WI38 (cell line): Measurements from ENCODE around the gene ZNF525.
"Not testable (repeated sequence)": the region's sequence is repeated elsewhere in the genome, so short reads cannot be mapped to it uniquely, and the experiment has no call there.

Experiments
- H3K4me3 ChIP-seq: 2 replicates; pipeline ENCODE4 v1.5.1; 2011; ENCODE audit warnings: low read depth, mild to moderate bottlenecking, control low read depth, low read length
- TF ChIP-seq, protein P1 (sequence below): IDR thresholded peaks from 2 replicates; pipeline ENCODE4 v1.5.1; 2012; ENCODE audit warnings: low read depth, mild to moderate bottlenecking, control low read depth, low read length

Gene ZNF525

DNA sequence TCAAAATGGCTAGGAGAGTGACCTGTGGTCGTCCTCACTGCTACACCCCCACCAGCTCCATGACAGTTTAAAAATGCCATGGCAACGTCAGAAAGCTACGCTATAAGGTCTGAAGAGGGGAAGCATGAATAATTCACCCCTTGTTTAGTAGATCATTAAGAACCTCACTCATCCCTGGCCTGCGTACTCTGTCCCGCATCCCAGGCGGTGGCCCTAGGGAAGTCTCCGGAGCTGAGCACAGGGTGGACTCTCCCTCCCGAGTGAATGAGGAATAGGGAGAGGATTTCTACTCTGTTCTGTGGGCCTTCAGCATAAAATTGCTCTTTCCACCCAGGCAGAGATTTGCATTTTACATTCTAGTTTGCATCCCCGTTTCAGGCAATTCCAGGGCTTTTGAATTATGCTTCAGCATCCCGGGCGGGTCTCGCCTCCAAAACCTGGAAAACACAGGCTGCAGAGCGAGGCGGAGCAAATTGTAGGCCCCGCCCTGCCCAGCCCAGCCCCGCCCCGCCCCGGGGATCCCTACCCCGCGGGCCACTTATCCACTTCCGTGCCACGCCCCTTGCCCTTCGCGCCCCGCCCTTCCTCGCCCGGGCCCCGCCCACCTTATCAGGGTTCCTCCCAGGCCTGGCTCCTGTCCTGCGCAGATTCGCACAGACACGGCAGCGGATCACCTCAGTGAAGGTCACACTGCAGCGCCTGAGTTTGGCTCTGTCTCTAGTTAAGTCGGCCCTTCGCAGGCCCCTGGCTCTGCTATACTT lies 7.5 kb upstream of the ZNF525 start:
- TF ChIP-seq, protein P1, sequence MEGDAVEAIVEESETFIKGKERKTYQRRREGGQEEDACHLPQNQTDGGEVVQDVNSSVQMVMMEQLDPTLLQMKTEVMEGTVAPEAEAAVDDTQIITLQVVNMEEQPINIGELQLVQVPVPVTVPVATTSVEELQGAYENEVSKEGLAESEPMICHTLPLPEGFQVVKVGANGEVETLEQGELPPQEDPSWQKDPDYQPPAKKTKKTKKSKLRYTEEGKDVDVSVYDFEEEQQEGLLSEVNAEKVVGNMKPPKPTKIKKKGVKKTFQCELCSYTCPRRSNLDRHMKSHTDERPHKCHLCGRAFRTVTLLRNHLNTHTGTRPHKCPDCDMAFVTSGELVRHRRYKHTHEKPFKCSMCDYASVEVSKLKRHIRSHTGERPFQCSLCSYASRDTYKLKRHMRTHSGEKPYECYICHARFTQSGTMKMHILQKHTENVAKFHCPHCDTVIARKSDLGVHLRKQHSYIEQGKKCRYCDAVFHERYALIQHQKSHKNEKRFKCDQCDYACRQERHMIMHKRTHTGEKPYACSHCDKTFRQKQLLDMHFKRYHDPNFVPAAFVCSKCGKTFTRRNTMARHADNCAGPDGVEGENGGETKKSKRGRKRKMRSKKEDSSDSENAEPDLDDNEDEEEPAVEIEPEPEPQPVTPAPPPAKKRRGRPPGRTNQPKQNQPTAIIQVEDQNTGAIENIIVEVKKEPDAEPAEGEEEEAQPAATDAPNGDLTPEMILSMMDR = no peak

DNA sequence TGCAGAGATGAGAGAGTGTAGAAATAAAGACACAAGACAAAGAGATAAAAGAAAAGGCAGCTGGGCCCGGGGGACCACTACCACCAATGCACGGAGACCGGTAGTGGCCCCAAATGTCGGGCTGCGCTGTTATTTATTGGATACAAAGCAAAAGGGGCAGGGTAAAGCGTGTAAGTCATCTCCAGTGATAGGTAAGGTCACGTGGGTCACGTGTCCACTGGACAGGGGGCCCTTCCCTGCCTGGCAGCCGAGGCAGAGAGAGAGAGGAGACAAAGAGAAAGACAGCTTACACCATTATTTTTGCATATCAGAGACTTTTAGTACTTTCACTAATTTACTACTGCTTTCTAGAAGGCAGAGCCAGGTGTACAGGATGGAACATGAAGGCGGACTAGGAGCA lies 5.4 kb upstream of the ZNF525 start:
- H3K4me3 ChIP-seq = not testable (repeated sequence)

More for the DNA sequence above, 7.5 kb upstream of the ZNF525 start:
- H3K4me3 ChIP-seq = no peak overlapping the region

DNA sequence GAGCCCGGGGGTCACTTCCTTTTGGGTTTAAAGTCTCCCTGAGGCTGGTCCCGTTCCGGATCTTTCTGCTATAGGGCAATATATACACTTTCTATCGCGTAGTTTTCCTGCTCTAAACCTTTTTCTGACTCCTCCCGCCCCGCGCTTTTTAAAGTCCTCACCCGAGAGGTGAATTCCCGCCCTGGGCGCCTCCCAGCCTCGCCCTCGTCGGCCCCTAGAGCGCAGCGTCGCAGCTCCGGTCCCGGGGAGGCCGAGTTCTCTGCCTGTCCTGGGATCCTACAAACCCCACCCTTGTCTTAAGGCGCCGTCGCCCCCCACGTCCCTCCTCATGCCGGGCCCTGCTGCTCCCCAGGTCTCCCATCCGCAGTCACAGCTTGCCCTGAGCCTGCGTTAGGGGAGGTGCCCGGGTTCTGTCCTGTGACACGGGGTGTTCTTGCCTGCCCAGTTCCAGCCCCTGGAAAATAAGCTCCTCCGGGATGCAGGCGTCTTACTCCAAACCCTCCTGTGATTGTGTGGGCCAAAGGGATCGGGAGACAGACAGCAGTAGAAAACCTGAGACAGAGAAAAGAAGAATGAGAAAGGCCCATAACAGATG lies 491 bp downstream of the ZNF525 start:
- peak overlapping the region; percentile 73 for H3K4me3 ChIP-seq
- TF ChIP-seq, protein P1 = no peak

DNA sequence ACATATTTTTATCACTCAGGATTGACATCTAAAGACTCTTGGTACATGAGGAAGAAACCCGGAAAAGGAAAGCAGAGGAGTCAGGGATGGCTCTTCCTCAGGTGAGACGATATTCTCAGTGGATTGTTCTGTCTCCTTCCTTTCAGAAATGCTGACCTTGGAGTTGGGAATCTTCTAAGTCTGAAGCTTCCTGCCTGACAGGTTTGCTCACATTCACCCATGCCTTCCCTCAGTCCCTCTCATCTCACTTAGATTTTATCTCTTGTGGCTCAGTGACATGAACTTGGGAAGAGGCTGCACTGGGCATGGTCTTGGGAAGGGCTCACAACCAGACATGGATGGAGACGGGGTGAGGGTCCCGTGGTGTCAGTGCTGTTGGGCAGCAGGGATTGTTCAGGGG lies 6.7 kb downstream of the ZNF525 start:
- no peak overlapping the region for H3K4me3 ChIP-seq
- TF ChIP-seq, protein P1 = no peak

DNA sequence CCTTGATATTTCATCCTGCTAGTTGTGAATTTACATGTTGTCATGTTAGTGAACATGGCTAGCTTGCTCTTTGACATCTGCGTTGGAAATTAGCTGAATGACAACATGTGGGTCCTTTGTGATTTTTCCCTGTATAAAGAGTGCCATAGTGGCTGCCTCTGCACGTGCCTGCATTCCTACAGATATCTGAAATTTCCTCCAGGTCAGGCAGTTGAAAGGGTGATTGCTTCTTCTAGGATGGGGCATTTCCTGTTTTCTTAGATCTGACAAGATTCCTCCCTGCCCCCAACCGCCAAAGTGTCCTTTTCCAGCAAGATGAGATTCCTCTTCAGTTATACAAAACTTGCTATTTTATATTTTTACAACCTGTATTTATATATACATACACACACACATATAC lies 8.8 kb downstream of the ZNF525 start:
- no peak overlapping the region for H3K4me3 ChIP-seq
- TF ChIP-seq, protein P1 = no peak

DNA sequence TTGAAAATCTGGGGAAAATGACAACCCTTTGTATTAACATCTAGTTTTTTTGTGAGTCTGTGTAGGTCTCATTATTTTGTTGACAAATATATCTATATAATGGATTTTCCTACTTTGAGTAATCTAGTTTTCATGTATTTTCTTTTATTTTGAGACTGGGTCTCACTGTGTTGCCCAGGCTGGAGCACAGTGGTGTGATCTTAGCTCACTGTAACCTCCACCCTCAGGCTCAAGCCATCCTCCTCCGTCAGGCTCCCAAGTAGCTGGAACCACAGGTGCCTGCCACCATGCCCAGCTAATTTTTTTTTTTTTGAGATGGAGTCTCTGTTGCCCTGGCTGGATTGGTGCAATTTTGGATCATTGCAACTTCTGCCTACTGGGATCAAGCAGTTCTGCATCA lies 9.2 kb downstream of the ZNF525 start:
- TF ChIP-seq, protein P1 = no peak
- H3K4me3 ChIP-seq = no peak overlapping the region

DNA sequence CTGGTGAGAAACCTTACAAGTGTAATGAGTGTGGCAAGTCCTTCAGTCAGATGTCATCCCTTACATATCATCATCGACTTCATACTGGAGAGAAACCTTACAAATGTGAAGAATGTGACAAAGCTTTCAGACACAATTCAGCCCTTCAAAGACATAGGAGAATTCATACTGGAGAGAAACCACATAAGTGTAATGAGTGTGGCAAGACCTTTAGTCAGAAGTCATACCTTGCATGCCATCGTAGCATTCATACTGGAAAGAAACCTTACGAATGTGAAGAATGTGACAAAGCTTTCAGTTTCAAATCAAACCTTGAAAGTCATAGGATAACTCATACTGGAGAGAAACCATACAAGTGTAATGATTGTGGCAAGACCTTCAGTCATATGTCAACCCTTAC lies 15.9 kb downstream of the ZNF525 start:
- H3K4me3 ChIP-seq = no peak overlapping the region
- TF ChIP-seq, protein P1 = no peak
